HTR-8/SVneo (cell line): Measurements from ENCODE around the gene TBC1D14.
"Not testable (repeated sequence)": the region's sequence is repeated elsewhere in the genome, so short reads cannot be mapped to it uniquely, and the experiment has no call there.

Experiments
- DNase-seq: peaks from one replicate; pipeline ENCODE4 v3.0.0; 2011; ENCODE audit warnings: low spot score, mixed read lengths; ENCODE audit not compliant: insufficient read length
- FAIRE-seq: peaks from 2 replicates; lab custom pipeline; 2011; peaks lifted over from hg19 to GRCh38; lab: Jason Lieb, UNC

Gene TBC1D14

DNA sequence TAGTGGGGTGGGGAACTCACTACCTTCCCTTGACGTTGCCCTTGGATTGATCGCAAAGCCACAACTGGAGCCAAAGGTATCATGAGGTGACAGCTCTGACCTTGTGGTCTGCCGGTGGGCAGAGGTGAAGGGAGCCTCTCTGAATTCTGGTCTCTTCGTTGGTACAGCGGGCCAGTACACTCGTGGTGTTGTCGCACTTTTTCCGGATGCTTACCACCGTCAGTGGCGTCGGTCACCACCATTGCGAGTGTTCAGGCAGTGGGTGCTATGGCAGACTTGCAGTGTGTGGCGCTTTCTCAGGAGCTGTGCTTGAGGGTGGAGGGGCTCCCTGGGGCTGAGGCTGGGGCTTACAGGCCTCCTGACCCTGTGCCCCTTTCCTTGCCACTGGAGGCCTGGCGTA is 163.4 kb downstream of the TBC1D14 start:
- no peak for FAIRE-seq
- no peak for DNase-seq

DNA sequence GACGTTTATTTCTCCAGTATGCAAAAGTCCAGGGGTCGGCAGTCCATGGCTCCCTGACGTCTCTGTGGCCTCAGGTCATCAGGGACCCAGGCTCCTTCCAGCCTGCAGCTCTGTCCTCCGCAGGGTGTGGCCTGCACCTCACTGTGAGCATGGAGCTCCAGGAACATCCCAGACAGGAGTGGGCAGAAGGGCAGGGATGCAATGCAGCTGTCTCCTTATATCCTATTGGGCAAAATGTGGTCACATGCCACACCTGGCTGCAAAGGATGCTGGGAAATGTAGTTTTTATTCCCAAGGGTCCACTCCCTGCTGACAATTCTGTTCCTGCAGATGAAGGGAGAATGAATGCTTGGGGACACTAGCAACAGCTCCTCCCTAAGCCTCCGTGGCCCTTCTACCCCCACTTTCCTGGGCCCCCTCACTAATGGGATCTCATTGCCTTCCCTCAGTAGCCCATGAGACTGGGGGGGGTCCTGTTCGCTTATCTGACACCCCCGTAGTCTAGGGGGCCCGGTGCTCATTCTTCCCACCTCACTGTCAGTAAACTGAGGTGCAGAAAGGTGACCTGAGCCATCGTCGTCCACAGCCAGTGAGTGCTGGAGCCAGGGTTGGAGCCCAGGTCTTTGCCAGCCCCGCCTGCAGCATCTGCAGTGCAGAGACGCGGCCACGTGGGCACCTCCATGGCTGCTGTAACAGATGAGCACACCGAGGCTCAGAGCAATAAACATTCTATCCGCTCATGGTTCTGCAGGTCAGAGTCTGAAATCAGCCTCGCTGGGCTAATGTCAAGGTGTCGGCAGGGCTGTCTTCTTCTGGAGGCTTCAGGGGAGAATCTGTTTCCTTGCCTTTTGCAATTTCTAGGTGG is 164.1 kb downstream of the TBC1D14 start:
- FAIRE-seq (peak; percentile 38), DNase-seq (peak; percentile 83)

DNA sequence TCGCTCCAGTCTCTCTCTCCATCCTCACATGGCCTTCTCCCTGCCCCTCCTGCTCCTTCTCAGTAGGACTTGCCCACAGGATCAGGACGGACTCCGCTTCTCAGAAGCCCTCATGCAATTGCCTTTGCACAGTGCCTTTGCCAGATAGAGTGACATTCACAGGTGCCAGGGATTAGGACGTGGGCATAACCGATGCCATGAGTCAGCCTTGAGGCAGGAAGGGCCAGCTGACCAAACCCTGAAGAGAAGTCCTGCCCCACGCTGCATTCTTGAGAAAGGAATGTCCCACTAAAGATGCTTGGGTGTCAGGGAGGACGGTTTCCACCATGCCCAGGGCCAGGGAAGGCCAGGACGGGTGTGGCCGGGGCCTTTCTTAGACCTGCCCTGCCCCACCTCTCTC is 164.8 kb downstream of the TBC1D14 start:
- DNase-seq (peak; percentile 40), FAIRE-seq (peak; percentile 13)

DNA sequence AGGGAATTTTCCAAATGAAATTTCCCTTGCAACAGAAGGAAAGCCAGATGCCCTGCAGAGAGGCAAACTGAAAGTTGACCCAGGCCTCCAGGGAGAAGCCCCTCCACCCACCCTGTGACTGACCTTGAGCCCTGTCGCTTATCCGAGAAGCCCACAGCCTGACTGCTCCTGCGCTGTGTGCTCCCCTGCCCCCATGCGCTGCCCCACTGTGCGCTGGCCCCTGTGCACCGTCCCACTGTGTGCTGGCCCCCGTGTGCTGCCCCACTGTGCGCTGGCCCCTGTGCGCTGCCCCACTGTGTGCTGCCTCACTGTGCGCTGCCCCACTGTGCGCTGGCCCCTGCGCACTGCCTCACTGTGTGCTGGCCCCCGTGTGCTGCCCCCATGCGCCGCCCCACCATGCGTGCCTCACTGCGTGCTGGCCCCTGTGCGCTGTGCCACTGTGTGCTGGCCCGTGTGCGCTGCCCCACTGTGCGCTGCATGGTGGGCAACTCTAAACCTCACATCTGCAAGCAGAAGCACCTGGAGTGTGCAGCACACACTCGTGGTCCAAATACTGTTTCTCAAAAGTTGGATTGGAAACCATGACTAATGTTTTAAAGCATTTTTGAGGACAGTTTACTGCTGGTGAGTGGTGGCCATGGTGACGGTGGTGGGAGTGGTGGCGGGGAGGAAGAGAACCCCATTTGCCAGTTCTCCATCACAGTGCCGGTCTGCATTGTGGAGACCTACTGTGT is 166.5 kb downstream of the TBC1D14 start:
- DNase-seq (no peak), FAIRE-seq (no peak)

DNA sequence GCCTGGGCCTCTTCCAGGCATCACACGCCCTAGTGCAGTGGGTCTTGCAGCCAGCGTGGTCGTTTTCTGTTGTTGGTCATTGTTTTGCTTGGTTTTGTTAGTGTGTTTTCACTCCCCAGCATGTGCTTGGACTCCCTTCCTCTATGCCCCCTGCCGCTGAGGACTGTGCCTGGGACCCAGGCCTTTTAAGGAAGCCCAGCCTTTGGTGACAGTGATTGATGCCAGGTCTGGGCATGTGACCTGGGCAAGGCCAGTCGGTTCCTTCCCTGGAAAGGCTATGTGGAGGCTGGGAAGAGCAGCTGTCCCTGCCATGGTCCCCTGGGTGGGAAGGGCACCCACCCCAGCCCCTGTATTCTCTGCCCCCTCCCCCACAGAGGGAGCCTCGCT is 167.1 kb downstream of the TBC1D14 start:
- DNase-seq (no peak), FAIRE-seq (no peak)

DNA sequence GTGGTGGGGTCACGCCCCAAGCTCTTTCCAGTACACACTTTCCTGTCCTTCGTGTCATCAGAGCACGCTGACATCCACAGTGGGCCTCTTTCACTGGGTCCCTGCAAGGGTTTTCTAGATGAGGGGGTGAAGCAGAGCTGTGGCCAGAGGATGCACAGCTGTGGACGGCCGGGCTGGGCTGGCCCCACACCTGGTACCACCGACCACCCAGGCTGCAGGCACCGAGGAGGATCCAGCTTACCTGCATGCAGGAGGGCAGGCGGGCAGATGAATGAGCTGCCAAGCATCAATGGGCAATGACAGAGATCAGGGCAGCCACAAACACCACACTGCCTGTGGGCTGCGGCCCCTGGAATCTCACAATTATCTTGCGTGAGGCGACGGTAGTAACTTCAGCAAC is 167.7 kb downstream of the TBC1D14 start:
- DNase-seq (no peak), FAIRE-seq (no peak)

DNA sequence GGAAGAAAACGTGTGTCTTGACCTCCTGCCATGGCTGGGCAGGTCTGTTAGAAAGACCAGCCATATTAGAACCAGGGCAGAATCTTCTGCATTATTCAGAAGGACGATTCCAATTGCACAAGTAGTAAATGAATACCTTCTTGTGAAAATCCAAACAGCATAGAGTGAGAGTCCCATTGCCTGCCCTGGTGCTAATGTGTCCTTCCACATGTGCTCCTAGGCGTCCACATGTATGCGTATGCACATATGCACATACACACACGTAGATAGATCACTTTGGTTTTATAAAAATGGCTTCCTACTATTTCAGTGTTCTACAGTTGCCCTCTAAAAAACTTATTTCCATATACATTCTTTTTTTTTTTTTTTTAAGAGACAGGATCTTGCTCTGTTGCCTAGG is 168.4 kb downstream of the TBC1D14 start:
- no peak for DNase-seq
- FAIRE-seq = no peak

DNA sequence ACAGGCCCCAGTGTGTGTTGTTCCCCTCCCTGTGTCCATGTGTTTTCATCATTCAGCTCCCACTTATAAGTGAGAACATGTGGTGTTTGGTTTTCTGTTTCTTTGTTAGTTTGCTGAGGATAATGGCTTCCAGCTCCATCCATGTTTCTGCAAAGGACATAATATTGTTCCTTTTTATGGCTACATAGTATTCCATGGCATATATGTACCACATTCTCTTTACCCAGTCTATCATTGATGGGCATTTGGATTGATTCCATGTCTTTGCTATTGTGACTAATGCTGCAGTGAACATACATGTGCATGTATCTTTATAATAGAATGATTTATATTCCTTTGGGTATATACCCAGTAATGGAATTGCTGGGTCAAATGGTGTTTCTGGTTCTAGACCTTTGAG is 169.9 kb downstream of the TBC1D14 start:
- DNase-seq, FAIRE-seq: not testable (repeated sequence)

DNA sequence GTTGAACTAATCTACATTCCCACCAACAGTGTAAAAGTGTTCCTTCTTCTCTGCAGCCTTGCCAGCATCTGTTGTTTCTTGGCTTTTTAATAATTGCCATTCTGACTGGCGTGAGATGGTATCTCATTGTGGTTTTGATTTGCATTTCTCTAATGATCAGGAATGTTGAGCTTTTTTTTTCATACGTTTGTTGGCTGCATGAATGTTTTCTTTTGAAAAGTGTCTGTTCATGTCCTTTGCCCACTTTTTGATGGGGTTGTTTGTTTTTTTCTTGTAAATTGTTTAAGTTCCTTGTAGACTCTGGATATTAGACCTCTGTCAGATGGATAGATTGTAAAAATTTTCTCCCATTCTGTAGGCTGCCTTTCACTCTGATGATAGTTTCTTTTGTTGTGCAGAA is 170.3 kb downstream of the TBC1D14 start:
- DNase-seq, FAIRE-seq: not testable (repeated sequence)
